ENCODE results near the gene MYO1C. TPM values are rescaled to one million over a fixed set of nuclear protein-coding genes. Genes with fewer than 3 reads are reported as not detected.
"Not testable (repeated sequence)": the region's sequence is repeated elsewhere in the genome, so short reads cannot be mapped to it uniquely, and the experiment has no call there.

Gene MYO1C, protein sequence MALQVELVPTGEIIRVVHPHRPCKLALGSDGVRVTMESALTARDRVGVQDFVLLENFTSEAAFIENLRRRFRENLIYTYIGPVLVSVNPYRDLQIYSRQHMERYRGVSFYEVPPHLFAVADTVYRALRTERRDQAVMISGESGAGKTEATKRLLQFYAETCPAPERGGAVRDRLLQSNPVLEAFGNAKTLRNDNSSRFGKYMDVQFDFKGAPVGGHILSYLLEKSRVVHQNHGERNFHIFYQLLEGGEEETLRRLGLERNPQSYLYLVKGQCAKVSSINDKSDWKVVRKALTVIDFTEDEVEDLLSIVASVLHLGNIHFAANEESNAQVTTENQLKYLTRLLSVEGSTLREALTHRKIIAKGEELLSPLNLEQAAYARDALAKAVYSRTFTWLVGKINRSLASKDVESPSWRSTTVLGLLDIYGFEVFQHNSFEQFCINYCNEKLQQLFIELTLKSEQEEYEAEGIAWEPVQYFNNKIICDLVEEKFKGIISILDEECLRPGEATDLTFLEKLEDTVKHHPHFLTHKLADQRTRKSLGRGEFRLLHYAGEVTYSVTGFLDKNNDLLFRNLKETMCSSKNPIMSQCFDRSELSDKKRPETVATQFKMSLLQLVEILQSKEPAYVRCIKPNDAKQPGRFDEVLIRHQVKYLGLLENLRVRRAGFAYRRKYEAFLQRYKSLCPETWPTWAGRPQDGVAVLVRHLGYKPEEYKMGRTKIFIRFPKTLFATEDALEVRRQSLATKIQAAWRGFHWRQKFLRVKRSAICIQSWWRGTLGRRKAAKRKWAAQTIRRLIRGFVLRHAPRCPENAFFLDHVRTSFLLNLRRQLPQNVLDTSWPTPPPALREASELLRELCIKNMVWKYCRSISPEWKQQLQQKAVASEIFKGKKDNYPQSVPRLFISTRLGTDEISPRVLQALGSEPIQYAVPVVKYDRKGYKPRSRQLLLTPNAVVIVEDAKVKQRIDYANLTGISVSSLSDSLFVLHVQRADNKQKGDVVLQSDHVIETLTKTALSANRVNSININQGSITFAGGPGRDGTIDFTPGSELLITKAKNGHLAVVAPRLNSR
- 10 to 100 TPM; 32.8 to 49.9 TPM for total RNA-seq

GRCh38 chr17:1492249-1493206, at the start of gene MYO1C:
TSS of gene MYO1C (minus strand) at chr17:1492686. CDS start at chr17:1492487, 199 bp downstream.
- H3K36me3 Mint-ChIP-seq (ENCODE audit: insufficient read depth in 2 of 2): peaks cover 0 to 1% of the 10 kb centered on the region in 2 donors
- ATAC-seq (replicated peaks in 1 of 2) (no peak), DNase-seq (no peak)
- H3K9me3 Mint-ChIP-seq: no peaks in the 10 kb centered on the region
- peaks cover 7% of the 10 kb centered on the region for H3K27me3 Mint-ChIP-seq (ENCODE audit: low read depth)
- peak within 1 kb of the TSS; percentile 87 to 93 for H3K4me3 Mint-ChIP-seq
- H3K4me1 Mint-ChIP-seq (ENCODE audit: low read depth): peaks cover 39% of the 10 kb centered on the region
- H3K27ac Mint-ChIP-seq: peak within 1 kb of the TSS; percentile 15

GRCh38 chr17:1541367-1541904, 49.0 kb upstream of the MYO1C start:
- Mint-ChIP-seq H3K9me3 (no peaks in the 10 kb centered on the region), H3K27ac (peak overlapping the region; percentile 59), H3K4me3 (no peak overlapping the region), H3K4me1 (ENCODE audit: low read depth) (peaks cover 10% of the 10 kb centered on the region), H3K36me3 (ENCODE audit: insufficient read depth in 2 of 2) (peaks cover 2 to 5% of the 10 kb centered on the region in 2 donors), H3K27me3 (ENCODE audit: low read depth) (no peaks in the 10 kb centered on the region)
- DNase-seq (no peak), ATAC-seq (replicated peaks in 1 of 2) (peak; percentile 49 to 73)

DNA sequence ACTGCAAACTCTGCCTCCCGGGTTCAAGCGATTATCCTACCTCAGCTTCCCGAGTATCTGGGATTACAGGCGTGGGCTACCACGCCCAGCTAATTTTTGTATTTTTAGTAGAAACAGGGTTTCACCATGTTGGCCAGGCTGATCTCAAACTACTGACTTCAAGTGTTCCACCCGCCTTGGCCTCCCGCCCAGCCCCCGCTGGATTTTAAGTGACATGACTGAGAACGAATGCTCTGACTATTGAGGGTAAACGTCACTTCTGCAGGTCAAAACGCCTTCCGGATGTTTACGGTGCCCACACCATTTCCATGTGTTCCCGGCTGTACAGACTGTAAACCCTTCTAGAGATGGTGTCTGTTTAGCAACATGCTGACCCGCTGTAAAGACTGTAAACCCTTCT, 47.3 kb upstream of the MYO1C start:
- H3K27ac Mint-ChIP-seq: no peak overlapping the region
- no peak for DNase-seq
- peaks cover 0 to 5% of the 10 kb centered on the region in 2 donors for H3K36me3 Mint-ChIP-seq (ENCODE audit: insufficient read depth in 2 of 2)
- ATAC-seq (replicated peaks in 1 of 2): no peak
- no peak overlapping the region for H3K4me3 Mint-ChIP-seq
- no peaks in the 10 kb centered on the region for H3K27me3 Mint-ChIP-seq (ENCODE audit: low read depth)
- H3K9me3 Mint-ChIP-seq: no peaks in the 10 kb centered on the region
- peaks cover 10% of the 10 kb centered on the region for H3K4me1 Mint-ChIP-seq (ENCODE audit: low read depth)

DNA sequence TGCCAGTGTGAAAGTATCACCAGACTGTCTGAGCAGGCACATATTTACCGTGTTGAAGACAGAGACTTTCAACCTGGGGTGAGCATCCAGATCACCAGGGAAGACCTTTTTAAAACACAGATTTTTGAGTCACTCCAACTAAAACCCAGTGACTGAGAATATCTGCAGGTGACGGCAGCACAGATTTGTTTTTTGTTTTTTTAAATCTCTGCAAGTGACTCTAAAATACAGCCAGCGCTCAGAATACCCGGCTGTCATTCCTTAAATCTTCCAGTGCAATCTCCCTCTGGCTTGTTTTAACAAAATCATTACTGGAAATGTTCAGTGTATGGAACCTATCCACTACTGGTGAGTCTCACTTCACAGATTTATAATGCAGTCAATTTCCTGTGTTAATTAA, 43.3 kb upstream of the MYO1C start:
- Mint-ChIP-seq H3K4me1 (ENCODE audit: low read depth) (no peaks in the 10 kb centered on the region), H3K9me3 (no peaks in the 10 kb centered on the region), H3K4me3 (no peak overlapping the region), H3K27me3 (ENCODE audit: low read depth) (no peaks in the 10 kb centered on the region), H3K36me3 (ENCODE audit: insufficient read depth in 2 of 2) (peaks cover 0 to 2% of the 10 kb centered on the region in 2 donors), H3K27ac (no peak overlapping the region)
- DNase-seq (no peak), ATAC-seq (replicated peaks in 1 of 2) (no peak)

DNA sequence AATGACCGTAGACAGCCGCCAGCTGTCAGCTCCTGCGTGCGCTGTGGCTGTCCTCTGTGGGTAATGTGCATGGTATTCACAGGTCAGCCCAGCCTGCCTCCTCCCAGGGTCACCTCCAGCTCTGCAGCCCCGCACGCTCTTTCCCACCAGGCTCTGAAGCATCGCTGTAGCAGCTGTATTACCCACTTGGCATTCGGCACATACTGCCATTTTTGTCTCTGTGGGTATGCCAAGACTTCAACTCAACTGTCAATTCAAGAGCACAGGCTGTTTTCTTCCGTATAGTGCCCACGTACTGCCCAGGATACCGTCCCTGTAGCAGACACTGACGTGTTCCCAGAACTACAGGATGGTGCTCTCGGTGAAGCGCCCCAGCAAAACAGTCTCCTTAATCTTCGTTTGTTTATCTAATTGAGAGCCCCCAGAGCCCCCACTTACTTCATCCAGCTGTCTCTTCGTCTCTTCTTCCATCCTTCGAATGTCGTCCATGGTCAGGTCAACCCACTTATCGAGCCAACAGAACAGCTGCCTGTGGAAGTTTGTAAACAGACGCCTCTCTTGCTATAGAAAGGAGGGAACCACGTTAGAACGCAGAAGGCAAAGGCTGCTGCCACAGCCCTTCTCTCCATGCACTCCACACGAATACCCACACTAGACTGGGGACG, 41.3 kb upstream of the MYO1C start:
- no peak overlapping the region for H3K4me3 Mint-ChIP-seq
- H3K27ac Mint-ChIP-seq: no peak overlapping the region
- no peak for ATAC-seq (replicated peaks in 1 of 2)
- no peaks in the 10 kb centered on the region for H3K27me3 Mint-ChIP-seq (ENCODE audit: low read depth)
- DNase-seq: no peak
- no peaks in the 10 kb centered on the region for H3K36me3 Mint-ChIP-seq (ENCODE audit: insufficient read depth in 2 of 2)
- no peaks in the 10 kb centered on the region for H3K9me3 Mint-ChIP-seq
- no peaks in the 10 kb centered on the region for H3K4me1 Mint-ChIP-seq (ENCODE audit: low read depth)

DNA sequence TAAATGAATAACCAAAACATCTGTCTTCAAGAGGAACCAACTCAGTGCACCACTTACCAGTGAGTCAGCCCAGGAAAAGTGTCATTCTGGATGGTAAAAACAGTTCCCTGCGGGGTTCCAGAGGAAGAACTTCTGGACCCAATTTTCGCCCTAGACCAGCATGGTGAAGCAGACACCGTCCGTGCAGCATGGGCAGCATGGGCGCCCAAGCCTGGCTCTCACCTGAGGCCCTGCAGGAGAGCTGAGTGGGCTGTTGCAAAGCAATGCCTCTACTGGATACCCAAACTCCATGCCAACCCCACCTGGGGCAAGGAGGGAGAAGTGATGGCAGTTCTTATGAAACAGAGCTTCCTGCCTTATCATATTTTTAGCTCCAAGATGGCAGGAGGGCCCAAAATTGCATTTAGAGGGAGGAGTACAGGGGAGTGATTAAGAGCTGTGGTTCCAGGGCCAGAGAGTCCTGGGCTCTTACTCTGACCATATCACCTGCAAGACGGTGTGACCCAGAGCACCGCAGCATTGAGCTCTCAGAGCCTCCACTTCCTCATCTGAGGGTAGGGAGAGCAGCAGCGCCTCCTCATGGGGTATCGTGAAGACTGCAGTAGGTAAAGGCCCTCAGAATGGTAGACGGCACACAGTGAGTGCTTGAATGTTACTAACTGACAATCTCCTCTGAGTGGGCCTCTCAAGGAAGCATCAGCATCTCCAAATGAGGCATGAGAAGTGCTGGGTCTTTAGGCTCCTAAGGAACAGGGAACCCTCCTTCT, 40.5 kb upstream of the MYO1C start:
- Mint-ChIP-seq H3K4me1 (ENCODE audit: low read depth) (no peaks in the 10 kb centered on the region), H3K27me3 (ENCODE audit: low read depth) (no peaks in the 10 kb centered on the region), H3K36me3 (ENCODE audit: insufficient read depth in 2 of 2) (peaks cover 0 to 4% of the 10 kb centered on the region in 2 donors), H3K27ac (no peak overlapping the region), H3K9me3 (no peaks in the 10 kb centered on the region), H3K4me3 (no peak overlapping the region)
- peak; percentile 75 to 77 for ATAC-seq (replicated peaks in 1 of 2)
- peak; percentile 51 to 53 for DNase-seq

DNA sequence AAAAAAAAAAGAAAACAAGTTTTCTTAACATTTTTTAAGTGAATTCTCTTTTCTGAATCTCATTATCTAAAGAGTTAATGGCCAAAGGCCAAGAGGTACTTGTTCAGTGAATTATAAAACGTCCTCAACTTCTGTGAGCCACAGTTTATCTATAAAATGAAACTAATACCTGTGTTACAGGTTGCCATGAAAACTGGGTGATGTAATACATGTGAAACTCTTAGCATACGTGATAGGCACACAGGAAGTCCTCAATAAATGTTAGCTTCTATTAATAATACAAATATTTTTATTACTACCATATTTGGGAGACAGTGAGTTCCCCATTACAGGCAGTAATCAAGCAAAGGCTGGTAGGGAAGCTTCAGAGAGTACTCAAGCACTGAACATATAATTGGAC, 37.4 kb upstream of the MYO1C start:
- DNase-seq: no peak
- H3K27me3 Mint-ChIP-seq (ENCODE audit: low read depth): no peaks in the 10 kb centered on the region
- no peak for ATAC-seq (replicated peaks in 1 of 2)
- H3K4me1 Mint-ChIP-seq (ENCODE audit: low read depth): no peaks in the 10 kb centered on the region
- no peaks in the 10 kb centered on the region for H3K9me3 Mint-ChIP-seq
- peaks cover 0 to 4% of the 10 kb centered on the region in 2 donors for H3K36me3 Mint-ChIP-seq (ENCODE audit: insufficient read depth in 2 of 2)
- peak overlapping the region; percentile 95 for H3K27ac Mint-ChIP-seq
- H3K4me3 Mint-ChIP-seq: no peak overlapping the region

DNA sequence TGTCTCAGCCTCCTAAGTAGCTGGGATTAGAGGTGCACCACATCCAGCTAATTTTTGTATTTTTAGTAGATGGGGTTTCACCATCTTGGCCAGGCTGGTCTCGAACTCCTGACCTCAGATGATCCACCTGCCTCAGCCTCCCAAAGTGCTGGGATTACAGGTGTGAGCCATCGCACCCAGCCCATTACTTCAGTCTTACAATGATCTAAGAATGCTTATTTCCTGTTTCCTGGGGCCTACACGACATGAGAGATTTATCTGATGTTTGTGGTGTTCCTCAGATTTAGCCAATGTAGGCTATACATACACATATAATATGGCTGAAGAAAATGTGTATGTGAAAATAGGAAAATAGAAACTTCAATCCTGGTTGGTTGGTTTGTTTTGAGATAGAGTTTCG, 34.4 kb upstream of the MYO1C start:
- H3K27me3 Mint-ChIP-seq (ENCODE audit: low read depth): not testable (repeated sequence)

DNA sequence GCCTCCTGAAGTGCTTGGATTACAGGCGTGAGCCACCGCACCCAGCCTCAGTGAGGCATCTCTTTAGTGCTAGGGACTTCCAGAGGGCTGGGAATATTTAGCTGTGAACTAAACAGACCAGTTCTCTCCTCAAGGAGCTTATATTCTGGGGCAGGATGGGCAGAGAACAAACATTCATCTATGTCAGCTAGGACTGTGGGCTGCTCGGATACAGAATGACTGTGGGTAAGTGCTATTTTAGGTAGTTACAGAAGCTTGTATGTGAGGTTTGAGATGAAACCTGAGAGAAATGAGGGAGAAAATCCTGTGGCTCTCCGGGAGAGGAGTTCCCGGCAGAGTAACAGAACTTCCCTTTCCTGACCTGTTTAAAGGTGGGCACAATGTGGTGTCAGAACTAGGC, 30.1 kb upstream of the MYO1C start:
- H3K4me1 Mint-ChIP-seq (ENCODE audit: low read depth): peaks cover 12% of the 10 kb centered on the region
- no peak overlapping the region for H3K27ac Mint-ChIP-seq
- H3K36me3 Mint-ChIP-seq (ENCODE audit: insufficient read depth in 2 of 2): peaks cover 0 to 3% of the 10 kb centered on the region in 2 donors
- DNase-seq: no peak
- ATAC-seq (replicated peaks in 1 of 2): no peak
- no peak overlapping the region for H3K4me3 Mint-ChIP-seq
- H3K9me3 Mint-ChIP-seq: no peaks in the 10 kb centered on the region
- no peaks in the 10 kb centered on the region for H3K27me3 Mint-ChIP-seq (ENCODE audit: low read depth)

More for the DNA sequence above, 34.4 kb upstream of the MYO1C start:
- not testable (repeated sequence) for H3K36me3 Mint-ChIP-seq (ENCODE audit: insufficient read depth in 2 of 2); H3K4me1 Mint-ChIP-seq (ENCODE audit: low read depth); DNase-seq; H3K9me3 Mint-ChIP-seq; H3K4me3 Mint-ChIP-seq
- peak in 1 of 2 donors; percentile 11 for ATAC-seq (replicated peaks in 1 of 2)
- H3K27ac Mint-ChIP-seq: peak overlapping the region; percentile 83

GRCh38 chr17:1521086-1521640, 28.7 kb upstream of the MYO1C start:
- Mint-ChIP-seq H3K4me3 (no peak overlapping the region), H3K9me3 (no peaks in the 10 kb centered on the region), H3K27ac (no peak overlapping the region), H3K36me3 (ENCODE audit: insufficient read depth in 2 of 2) (peaks cover 0 to 3% of the 10 kb centered on the region in 2 donors), H3K4me1 (ENCODE audit: low read depth) (peaks cover 15% of the 10 kb centered on the region), H3K27me3 (ENCODE audit: low read depth) (no peaks in the 10 kb centered on the region)
- no peak for ATAC-seq (replicated peaks in 1 of 2)
- no peak for DNase-seq

- Mint-ChIP-seq H3K27ac (no peak overlapping the region), H3K4me3 (no peak overlapping the region), H3K27me3 (ENCODE audit: low read depth) (no peaks in the 10 kb centered on the region), H3K4me1 (ENCODE audit: low read depth) (peaks cover 28% of the 10 kb centered on the region), H3K36me3 (ENCODE audit: insufficient read depth in 2 of 2) (peaks cover 0 to 3% of the 10 kb centered on the region in 2 donors), H3K9me3 (no peaks in the 10 kb centered on the region)
- DNase-seq: no peak
- ATAC-seq (replicated peaks in 1 of 2): no peak
These were observed 27.2 kb upstream of the MYO1C start for GRCh38 chr17:1519678-1520077.
